Peyer's patch (tissue), 4 donors: ENCODE results near the gene GRIK4. TPM values are rescaled to one million over a fixed set of nuclear protein-coding genes. Genes with fewer than 3 reads are reported as not detected.

Experiments
- DNase-seq, 3 donors: peaks; one replicate each; pipeline ENCODE4 v3.0.0-alpha.2; 2017 to 2019
- H3K27ac ChIP-seq, 4 donors: fragments of 200-600 bp; sonication (generic); one replicate each; pipeline ENCODE4 v1.5.1; 2016 to 2019
- H3K27me3 ChIP-seq, 2 donors: fragments of 200-600 bp; sonication (generic); one replicate each; pipeline ENCODE4 v1.5.1; 2019
- H3K36me3 ChIP-seq, 3 donors: fragments of 200-600 bp; sonication (generic); one replicate each; pipeline ENCODE4 v1.5.1; 2016 to 2019
- H3K4me1 ChIP-seq, 4 donors: fragments of 200-600 bp; sonication (generic); one replicate each; pipeline ENCODE4 v1.5.1; 2016 to 2019
- H3K4me3 ChIP-seq, 4 donors: fragments of 200-600 bp; sonication (generic); 1 replicate in 3 of 4; 2 replicates in 1 of 4; pipeline ENCODE4 v1.5.1; 2016 to 2019; ENCODE audit warnings: mild to moderate bottlenecking in 1 of 4
- H3K9me3 ChIP-seq, 4 donors: fragments of 200-600 bp; sonication (generic); one replicate each; pipeline ENCODE4 v1.5.1; 2016 to 2019; ENCODE audit warnings: mild to moderate bottlenecking in 1 of 4
- CTCF ChIP-seq, 6 experiments: fragments of 450-650 bp in 4 of 6; fragments of 200-600 bp in 2 of 6; sonication (generic) in 1 of 6; IDR thresholded peaks; one replicate each; pipeline ENCODE4 v1.5.1; 2017 to 2019; ENCODE audit warnings: antibody characterized with exemption in 6 of 6, mild to moderate bottlenecking in 3 of 6, moderate library complexity in 1 of 6
- POLR2A ChIP-seq, 2 donors: fragments of 450-650 bp; IDR thresholded peaks; one replicate each; pipeline ENCODE4 v1.5.1; 2017; ENCODE audit warnings: antibody characterized with exemption in 2 of 2, mild to moderate bottlenecking in 2 of 2, moderate library complexity in 2 of 2
- total RNA-seq, 4 donors: library from RNA; depleted of rRNA; stranded (reverse); fragments of >200 nt; gene quantifications; one replicate each; pipeline ENCODE4 v1.1.0, GENCODE V29; 2016

Gene GRIK4
- total RNA-seq, 4 donors from 2014 or later, result 0.40 to 2.5 TPM; not detected in 2

GRCh38 chr11:120554766-120555432, 43.4 kb downstream of the GRIK4 start:
- TF ChIP-seq POLR2A (IDR thresholded peaks at IDR 0.05), result no peak
- no peak for TF ChIP-seq CTCF (IDR thresholded peaks at IDR 0.05)
- Histone ChIP-seq H3K27me3 (no peaks in the 10 kb centered on the region), H3K36me3 (no peaks in the 10 kb centered on the region), H3K9me3 (no peaks in the 10 kb centered on the region), H3K4me1 (no peaks in the 10 kb centered on the region), H3K27ac (no peak overlapping the region), H3K4me3 (no peak overlapping the region)
- DNase-seq, result no peak

GRCh38 chr11:120555433-120555773, 43.9 kb downstream of the GRIK4 start:
- DNase-seq, result no peak
- Histone ChIP-seq H3K27ac (no peak overlapping the region), H3K27me3 (no peaks in the 10 kb centered on the region), H3K4me1 (no peaks in the 10 kb centered on the region), H3K9me3 (no peaks in the 10 kb centered on the region), H3K4me3 (no peak overlapping the region), H3K36me3 (no peaks in the 10 kb centered on the region)
- no peak for TF ChIP-seq POLR2A (IDR thresholded peaks at IDR 0.05)

- H3K9me3 ChIP-seq, result no peaks in the 10 kb centered on the region
- no peaks in the 10 kb centered on the region for H3K36me3 ChIP-seq
- no peak overlapping the region for H3K27ac ChIP-seq
- no peak overlapping the region for H3K4me3 ChIP-seq
- H3K27me3 ChIP-seq, result no peaks in the 10 kb centered on the region
- no peak for DNase-seq
- no peak for TF ChIP-seq POLR2A (IDR thresholded peaks at IDR 0.05)
- no peak for TF ChIP-seq CTCF (IDR thresholded peaks at IDR 0.05)
- H3K4me1 ChIP-seq, result no peaks in the 10 kb centered on the region
Measured at GRCh38 chr11:120556797-120557196, 45.2 kb downstream of the GRIK4 start.

GRCh38 chr11:120558744-120559431, 47.3 kb downstream of the GRIK4 start:
- H3K4me1 ChIP-seq, result no peaks in the 10 kb centered on the region
- peaks cover 0 to 4% of the 10 kb centered on the region in 2 donors for H3K27me3 ChIP-seq
- no peak for TF ChIP-seq CTCF (IDR thresholded peaks at IDR 0.05)
- no peak for TF ChIP-seq POLR2A (IDR thresholded peaks at IDR 0.05)
- no peak overlapping the region for H3K27ac ChIP-seq
- no peak for DNase-seq
- no peak overlapping the region for H3K4me3 ChIP-seq
- H3K9me3 ChIP-seq, result no peaks in the 10 kb centered on the region
- H3K36me3 ChIP-seq, result no peaks in the 10 kb centered on the region

DNA sequence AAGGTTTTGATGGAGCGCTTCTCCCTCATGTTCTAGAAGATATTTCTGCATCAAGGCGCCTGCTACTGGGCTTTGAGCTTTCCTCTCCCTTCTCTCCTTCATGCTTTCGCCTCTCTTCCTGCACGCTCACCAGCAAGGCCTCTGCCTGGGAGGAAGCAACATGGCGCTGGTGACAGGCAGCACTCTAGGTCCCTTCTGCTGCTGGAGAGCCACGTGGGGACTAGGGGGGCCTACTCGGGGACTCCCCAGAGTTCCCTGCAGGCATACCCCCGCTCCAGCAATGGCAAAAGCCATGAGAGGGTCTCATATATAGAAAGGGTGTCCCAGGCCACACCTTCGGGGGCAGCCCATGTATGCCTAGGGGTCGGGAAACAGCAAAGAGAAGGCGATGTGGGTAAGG, 49.7 kb downstream of the GRIK4 start:
- peaks cover 0 to 12% (median 4%) of the 10 kb centered on the region in 4 donors for H3K4me1 ChIP-seq
- DNase-seq, result no peak
- no peaks in the 10 kb centered on the region for H3K9me3 ChIP-seq
- H3K36me3 ChIP-seq, result no peaks in the 10 kb centered on the region
- no peak overlapping the region for H3K4me3 ChIP-seq
- TF ChIP-seq CTCF (IDR thresholded peaks at IDR 0.05), result no peak
- TF ChIP-seq POLR2A (IDR thresholded peaks at IDR 0.05), result no peak
- no peak overlapping the region for H3K27ac ChIP-seq
- peaks cover 0 to 14% of the 10 kb centered on the region in 2 donors for H3K27me3 ChIP-seq

DNA sequence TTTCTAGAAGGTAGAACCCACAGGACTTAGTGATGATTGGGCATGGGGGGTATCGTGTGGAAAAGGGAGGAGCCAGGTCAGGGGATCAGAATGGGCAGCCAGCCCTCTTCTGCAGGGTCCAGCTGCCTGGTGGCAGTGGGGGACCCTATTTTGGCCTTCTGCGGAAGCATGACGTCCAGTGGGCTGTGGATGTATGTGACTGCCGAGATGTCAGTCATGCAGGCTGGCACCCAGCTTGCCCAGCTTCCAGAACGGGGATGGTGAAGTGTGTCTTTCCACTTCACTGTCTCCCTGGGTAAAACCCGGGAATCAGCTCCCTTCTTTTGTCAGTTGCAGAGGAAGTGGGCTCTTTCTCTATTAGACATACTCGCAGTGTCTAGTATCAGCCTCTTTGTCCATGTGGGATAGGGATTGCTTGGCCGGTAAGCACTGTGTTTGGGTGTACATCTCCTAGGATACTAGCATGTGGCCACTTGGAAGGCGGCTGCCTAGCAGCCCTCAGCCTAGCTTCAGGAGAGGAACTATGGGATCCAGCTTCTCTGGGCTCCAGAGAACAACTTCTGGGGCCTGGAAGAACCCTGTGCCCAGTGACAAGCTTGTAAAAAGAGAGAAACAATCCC, 51.4 kb downstream of the GRIK4 start:
- H3K4me3 ChIP-seq, result no peak overlapping the region
- no peaks in the 10 kb centered on the region for H3K9me3 ChIP-seq
- DNase-seq, result no peak
- H3K27ac ChIP-seq, result no peak overlapping the region
- TF ChIP-seq POLR2A (IDR thresholded peaks at IDR 0.05) (no peak), CTCF (IDR thresholded peaks at IDR 0.05) (no peak)
- no peaks in the 10 kb centered on the region for H3K36me3 ChIP-seq
- peaks cover 0 to 12% (median 4%) of the 10 kb centered on the region in 4 donors for H3K4me1 ChIP-seq
- peaks cover 0 to 14% of the 10 kb centered on the region in 2 donors for H3K27me3 ChIP-seq
